Ovary (tissue), 9 donors: ENCODE results near the gene VAV2. TPM values are rescaled to one million over a fixed set of nuclear protein-coding genes. Genes with fewer than 3 reads are reported as not detected.

Experiments used
- DNase-seq, 5 donors: peaks; one replicate each; pipeline ENCODE4 v3.0.0-alpha.2; 2019 to 2020
- H3K27ac ChIP-seq, 2 donors: fragments of 200-600 bp; one replicate each; pipeline versions ENCODE4 v1.5.1 to v1.8.0; 2019 to 2022
- H3K27me3 ChIP-seq: fragments of 200-600 bp; one replicate; pipeline ENCODE4 v1.8.0; 2022
- H3K36me3 ChIP-seq: fragments of 200-600 bp; sonication (generic); one replicate; pipeline ENCODE4 v1.5.1; 2019
- H3K4me1 ChIP-seq: one replicate; pipeline ENCODE4 v1.8.1; 2013; ENCODE audit warnings: mild to moderate bottlenecking, moderate library complexity; ENCODE audit not compliant: insufficient read depth
- H3K4me3 ChIP-seq: fragments of 200-600 bp; sonication (generic); one replicate; pipeline ENCODE4 v1.5.1; 2017
- H3K9me3 ChIP-seq, 2 donors: fragments of 200-600 bp in 1 of 2; sonication (generic) in 1 of 2; one replicate each; pipeline versions ENCODE4 v1.5.1 to v1.8.1; 2013 to 2019; ENCODE audit warnings: mild to moderate bottlenecking in 1 of 2, moderate library complexity in 1 of 2
- CTCF ChIP-seq, 3 donors: fragments of 450-650 bp in 2 of 3; fragments of 200-600 bp in 1 of 3; IDR thresholded peaks; one replicate each; pipeline versions ENCODE4 v1.5.1 to v1.8.0; 2016 to 2022; ENCODE audit warnings: antibody characterized with exemption in 3 of 3, mild to moderate bottlenecking in 1 of 3
- EP300 ChIP-seq: sonication (generic); formaldehyde crosslinking; IDR thresholded peaks from one replicate; pipeline ENCODE4 v1.6.1; 2017; ENCODE audit warnings: antibody characterized with exemption
- POLR2A ChIP-seq: fragments of 450-650 bp; IDR thresholded peaks from one replicate; pipeline ENCODE4 v1.6.1; 2017; ENCODE audit warnings: antibody characterized with exemption, mild to moderate bottlenecking, moderate library complexity
- WGBS, 3 donors: extraction: QIAGEN DNeasy Blood & Tissue Kit in 1 of 3; methylation state at CpG; one replicate each; pipeline versions ENCODE4 v1.1.5 to v1.1.7; 2013 to 2017; 5-methylcytosine and 5-hydroxymethylcytosine counted together
- intact Hi-C, 4 donors: fragments of 100-400 bp; cut with DNase I; formaldehyde crosslinking; loops; one replicate each; pipeline versions ENCODE4 v1.11.0 to v1.15.1; 2022 to 2023
- polyA plus RNA-seq, 2 donors: library from polyadenylated mRNA; stranded (reverse); fragments of 200-250 nt in 1 of 2; fragments of 350-450 nt in 1 of 2; fragmentation: Illumina TruSeq in 1 of 2; extraction: RNeasy Lipid Tissue Mini Kit (QIAGEN cat#74804) in 1 of 2; gene quantifications; one replicate each; pipeline ENCODE4 v1.2.3, GENCODE V29; 2013 to 2014
- total RNA-seq, 7 donors: library from RNA; depleted of rRNA in 2 of 7; stranded (reverse); fragments of >200 nt in 2 of 7; fragmentation: NEBNext Ultra II Directional in 3 of 7; extraction: Animal tissue kit (Norgen Biotek cat#: 25700) in 3 of 7; gene quantifications; one replicate each; pipeline versions ENCODE4 v1.1.0 to v1.2.4, GENCODE V29; 2016 to 2023
- donor health status: DM: no; HTN: no; CAD: no; lungs with moderate emphysema.
- donor health status: DM: no; HTN: no; CAD: no.
- donor health status: Bipolar disorder and iron deficiency.
- donor health status: DM: yes; HTN: yes; CAD: no.
- donor health status: DM: no; HTN: no; CAD: no.
- donor health status: DM: yes; HTN: yes; CAD: no.

The VAV2 gene
- total and polyA plus RNA-seq, 9 donors: 3.7 to 14.1 (median 7.8) TPM

- 57 to 63% (median 58%) methylated on average over 17 of the region's 17 CpGs for WGBS, 3 donors
- no peak for TF ChIP-seq CTCF (IDR thresholded peaks at IDR 0.05)
- no peak for TF ChIP-seq EP300
- TF ChIP-seq POLR2A: no peak
- H3K9me3 ChIP-seq: no peaks in the 10 kb centered on the region
- H3K36me3 ChIP-seq: no peaks in the 10 kb centered on the region
- no peaks in the 10 kb centered on the region for H3K4me1 ChIP-seq
- no peaks in the 10 kb centered on the region for H3K27me3 ChIP-seq
- H3K27ac ChIP-seq: no peak overlapping the region
- intact Hi-C loops: no loop called here
- H3K4me3 ChIP-seq: no peak overlapping the region
- no peak for DNase-seq
Observed at GRCh38 chr9:133825555-133826218, 166.4 kb downstream of the VAV2 start.

DNA sequence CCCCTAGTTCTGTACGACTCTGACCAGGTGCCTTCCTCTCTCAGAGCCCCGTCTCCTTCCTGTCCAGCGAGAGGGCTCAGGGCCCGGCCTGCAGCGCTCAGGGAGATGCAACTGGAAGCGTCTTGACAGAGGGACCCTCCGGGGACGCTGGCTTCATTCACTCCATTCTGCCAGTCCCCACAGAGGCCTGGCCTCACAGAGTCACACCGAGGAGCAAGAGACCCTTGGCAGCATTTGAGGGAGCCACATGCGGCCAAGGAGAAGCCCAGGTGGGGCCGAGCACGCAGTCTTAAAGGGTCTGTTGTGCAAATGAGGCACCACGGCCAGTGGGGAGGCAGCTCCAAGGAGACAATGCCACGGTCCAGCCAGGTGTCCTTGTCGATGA is 167.3 kb downstream of the VAV2 start:
- Histone ChIP-seq H3K4me3 (no peak overlapping the region), H3K9me3 (no peaks in the 10 kb centered on the region), H3K36me3 (no peaks in the 10 kb centered on the region), H3K27me3 (no peaks in the 10 kb centered on the region), H3K27ac (no peak overlapping the region), H3K4me1 (no peaks in the 10 kb centered on the region)
- no peak for DNase-seq
- 82 to 92% (median 86%) methylated on average over 14 to 15 of the region's 15 CpGs for WGBS, 3 donors
- TF ChIP-seq CTCF (IDR thresholded peaks at IDR 0.05): no peak
- TF ChIP-seq EP300: no peak
- TF ChIP-seq POLR2A: no peak
- intact Hi-C loops: no loop called here

- Histone ChIP-seq H3K27me3 (no peaks in the 10 kb centered on the region), H3K4me1 (no peaks in the 10 kb centered on the region), H3K27ac (no peak overlapping the region), H3K36me3 (no peaks in the 10 kb centered on the region), H3K9me3 (no peaks in the 10 kb centered on the region), H3K4me3 (no peak overlapping the region)
- 86 to 94% (median 88%) methylated on average over 13 to 14 of the region's 14 CpGs for WGBS, 3 donors
- intact Hi-C loops: no loop called here
- DNase-seq: no peak
- TF ChIP-seq CTCF (IDR thresholded peaks at IDR 0.05) (no peak), POLR2A (no peak), EP300 (no peak)
Observed at GRCh38 chr9:133824106-133824801, 167.9 kb downstream of the VAV2 start.

DNA sequence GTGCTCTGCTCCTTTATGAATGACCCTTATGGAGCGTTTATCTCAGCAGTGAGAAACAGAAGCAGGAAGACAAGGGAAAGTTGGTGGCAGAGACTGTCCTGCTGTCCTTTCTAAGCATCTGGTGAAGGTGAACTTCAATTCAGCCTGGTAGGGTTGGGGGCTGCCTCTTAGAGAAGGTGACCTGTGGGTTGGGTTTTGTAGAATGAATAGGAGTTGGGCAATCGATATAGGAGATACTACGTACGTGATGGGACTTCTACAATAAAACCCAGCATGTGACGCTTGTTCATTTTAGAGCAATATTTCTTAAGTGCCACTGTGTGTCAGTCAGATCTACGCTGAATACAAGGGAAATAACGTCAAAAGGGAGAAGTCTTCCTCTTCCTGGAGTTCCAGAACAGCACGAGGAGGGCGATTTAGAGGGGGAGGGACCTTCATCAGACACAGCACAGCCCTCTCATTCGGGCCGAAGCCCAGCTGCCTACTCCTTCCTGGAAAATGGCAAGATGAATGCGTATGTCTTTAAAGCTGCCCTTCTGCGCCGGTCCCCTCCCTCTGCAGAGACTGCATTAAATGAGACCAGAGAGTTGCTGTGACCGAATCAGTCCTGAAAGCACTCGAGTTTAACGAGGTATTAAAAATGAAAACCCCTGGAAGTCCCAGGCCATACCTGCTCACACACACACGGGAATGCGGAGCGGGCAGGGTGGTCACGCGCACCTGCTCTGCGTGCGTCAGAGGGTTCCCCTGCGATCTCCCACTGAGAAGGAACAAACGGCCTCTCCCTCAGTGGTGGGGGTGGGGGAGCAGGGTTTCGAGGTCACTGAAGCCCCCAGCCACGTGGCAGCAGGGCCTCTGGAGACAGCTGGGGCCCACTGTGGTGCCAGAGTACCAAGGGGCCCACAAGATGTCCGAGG is 168.7 kb downstream of the VAV2 start:
- H3K9me3 ChIP-seq: no peaks in the 10 kb centered on the region
- intact Hi-C loops: no loop called here
- no peaks in the 10 kb centered on the region for H3K36me3 ChIP-seq
- 85 to 90% (median 86%) methylated on average over 29 of the region's 29 CpGs for WGBS, 3 donors
- no peak for DNase-seq
- no peak overlapping the region for H3K4me3 ChIP-seq
- H3K27ac ChIP-seq: no peak overlapping the region
- no peaks in the 10 kb centered on the region for H3K4me1 ChIP-seq
- H3K27me3 ChIP-seq: no peaks in the 10 kb centered on the region
- TF ChIP-seq POLR2A (no peak), CTCF (IDR thresholded peaks at IDR 0.05) (no peak)
